DOHH2 (cell line): ENCODE results near the gene BAIAP2L1.

Source experiments
- EZH2phosphoT487 ChIP-seq: fragments of 200-600 bp; sonication (generic); IDR thresholded peaks from 2 replicates; pipeline ENCODE4 v1.6.1; 2017; ENCODE audit warnings: borderline replicate concordance, mild to moderate bottlenecking, antibody characterized with exemption, low read length, moderate library complexity, mixed read lengths
- TF ChIP-seq, protein P1 (sequence below): fragments of 200-600 bp; sonication (generic); IDR thresholded peaks from one replicate; pipeline ENCODE4 v1.5.1; 2014; ENCODE audit warnings: antibody characterized with exemption, mild to moderate bottlenecking, low read depth, low read length; ENCODE audit not compliant: poor library complexity, severe bottlenecking

DNA sequence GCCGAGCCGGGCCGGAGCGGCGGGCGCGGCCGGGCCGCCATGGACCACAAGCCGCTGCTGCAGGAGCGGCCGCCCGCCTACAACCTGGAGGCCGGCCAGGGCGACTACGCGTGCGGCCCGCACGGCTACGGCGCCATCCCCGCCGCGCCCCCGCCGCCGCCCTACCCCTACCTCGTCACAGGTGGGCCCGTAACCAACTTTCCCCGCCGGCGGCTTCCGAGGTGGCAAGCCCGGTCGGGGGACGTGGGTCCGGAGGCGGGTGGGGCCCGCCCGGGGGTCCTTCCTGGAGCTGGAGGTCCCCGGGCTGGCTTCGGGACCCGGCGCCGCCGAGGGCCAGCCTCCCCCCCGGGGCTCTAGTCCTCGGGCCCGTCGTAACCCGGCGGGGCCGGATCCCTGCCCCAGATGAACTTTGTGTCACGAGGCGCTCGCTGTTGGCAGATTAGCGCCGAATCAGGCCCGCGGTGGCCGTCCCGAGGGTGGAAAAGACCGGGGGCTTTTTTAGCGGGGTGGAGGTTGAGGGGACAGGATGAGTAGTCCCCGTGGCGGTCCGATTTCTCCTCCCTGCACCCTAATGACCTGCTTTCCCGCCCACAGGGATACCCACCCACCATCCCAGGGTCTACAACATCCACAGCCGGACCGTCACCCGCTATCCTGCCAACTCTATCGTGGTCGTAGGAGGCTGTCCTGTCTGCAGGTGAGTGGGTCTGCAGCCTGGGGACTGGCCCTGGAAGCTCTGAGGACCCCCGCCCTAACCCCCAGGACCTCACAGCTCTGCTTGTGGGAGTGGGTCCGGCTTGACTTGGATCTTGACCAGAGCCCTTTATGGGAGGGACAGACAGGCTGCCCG lies 118.9 kb downstream of the BAIAP2L1 start:
- TF ChIP-seq, protein P1, sequence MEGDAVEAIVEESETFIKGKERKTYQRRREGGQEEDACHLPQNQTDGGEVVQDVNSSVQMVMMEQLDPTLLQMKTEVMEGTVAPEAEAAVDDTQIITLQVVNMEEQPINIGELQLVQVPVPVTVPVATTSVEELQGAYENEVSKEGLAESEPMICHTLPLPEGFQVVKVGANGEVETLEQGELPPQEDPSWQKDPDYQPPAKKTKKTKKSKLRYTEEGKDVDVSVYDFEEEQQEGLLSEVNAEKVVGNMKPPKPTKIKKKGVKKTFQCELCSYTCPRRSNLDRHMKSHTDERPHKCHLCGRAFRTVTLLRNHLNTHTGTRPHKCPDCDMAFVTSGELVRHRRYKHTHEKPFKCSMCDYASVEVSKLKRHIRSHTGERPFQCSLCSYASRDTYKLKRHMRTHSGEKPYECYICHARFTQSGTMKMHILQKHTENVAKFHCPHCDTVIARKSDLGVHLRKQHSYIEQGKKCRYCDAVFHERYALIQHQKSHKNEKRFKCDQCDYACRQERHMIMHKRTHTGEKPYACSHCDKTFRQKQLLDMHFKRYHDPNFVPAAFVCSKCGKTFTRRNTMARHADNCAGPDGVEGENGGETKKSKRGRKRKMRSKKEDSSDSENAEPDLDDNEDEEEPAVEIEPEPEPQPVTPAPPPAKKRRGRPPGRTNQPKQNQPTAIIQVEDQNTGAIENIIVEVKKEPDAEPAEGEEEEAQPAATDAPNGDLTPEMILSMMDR: no peak
- TF ChIP-seq EZH2phosphoT487: no peak
